Lower lobe of right lung (tissue), 2 donors: Measurements from ENCODE around the gene RAB3A. TPM values are rescaled to one million over a fixed set of nuclear protein-coding genes. Genes with fewer than 3 reads are reported as not detected.
A peak's percentile ranks its signal among the peaks of the same experiment; 100 is the strongest.

Source experiments
- ATAC-seq, 2 donors: fragments of 200-7000 bp; cut with Tn5 transposase; one replicate each; pipeline ENCODE4 v1.9.1; 2020 to 2022; ENCODE audit warnings: mild to moderate bottlenecking in 2 of 2, moderate library complexity in 2 of 2
- DNase-seq: peaks from one replicate; pipeline ENCODE4 v3.0.0-alpha.2; 2020
- H3K27ac ChIP-seq: fragments of 200-600 bp; one replicate; pipeline ENCODE4 v1.8.0; 2022
- H3K27me3 ChIP-seq: fragments of 200-600 bp; one replicate; pipeline ENCODE4 v1.8.0; 2022; ENCODE audit warnings: low read depth
- H3K36me3 ChIP-seq: fragments of 200-600 bp; one replicate; pipeline ENCODE4 v1.8.0; 2022; ENCODE audit warnings: mild to moderate bottlenecking
- H3K4me1 ChIP-seq: fragments of 200-600 bp; one replicate; pipeline ENCODE4 v1.8.0; 2022
- H3K4me3 ChIP-seq: fragments of 200-600 bp; one replicate; pipeline ENCODE4 v1.8.0; 2022; ENCODE audit warnings: mild to moderate bottlenecking
- H3K9me3 ChIP-seq: fragments of 200-600 bp; one replicate; pipeline ENCODE4 v1.8.0; 2022
- CTCF ChIP-seq: fragments of 200-600 bp; IDR thresholded peaks from one replicate; pipeline ENCODE4 v1.8.0; 2022; ENCODE audit warnings: antibody characterized with exemption, mild to moderate bottlenecking
- intact Hi-C: fragments of 100-400 bp; cut with DNase I; formaldehyde crosslinking; loops from one replicate; pipeline ENCODE4 v1.11.0; 2022
- total RNA-seq: library from RNA; stranded (reverse); fragmentation: NEBNext Ultra II Directional; extraction: Animal tissue kit (Norgen Biotek cat#: 25700); gene quantifications from one replicate; pipeline ENCODE4 v1.2.1, GENCODE V29; 2021
- donor health status: DM: no; HTN: yes; CAD: no; lungs with severe emphysema.

RAB3A gene
- total RNA-seq, 1 donor from 2014 or later: 2.7 TPM

- intact Hi-C loops: no loop called here
- peaks cover 25% of the 10 kb centered on the region for H3K4me1 ChIP-seq
- no peak for TF ChIP-seq CTCF
- peak overlapping the region; percentile 55 for H3K4me3 ChIP-seq
- H3K27me3 ChIP-seq: peaks cover 34% of the 10 kb centered on the region
- peak overlapping the region; percentile 32 for H3K27ac ChIP-seq
- peak; percentile 38 to 45 for ATAC-seq
- DNase-seq: peak; percentile 70
- H3K9me3 ChIP-seq: no peaks in the 10 kb centered on the region
- H3K36me3 ChIP-seq: no peaks in the 10 kb centered on the region
Observed at GRCh38 chr19:18223860-18224524, 20.1 kb upstream of the RAB3A start.

- Histone ChIP-seq H3K9me3 (no peaks in the 10 kb centered on the region), H3K27me3 (peaks cover 24% of the 10 kb centered on the region), H3K4me3 (no peak overlapping the region), H3K4me1 (peaks cover 25% of the 10 kb centered on the region), H3K36me3 (no peaks in the 10 kb centered on the region), H3K27ac (no peak overlapping the region)
- DNase-seq (no peak), ATAC-seq (no peak)
- intact Hi-C loops: no loop called here
- TF ChIP-seq CTCF: no peak
Observed at GRCh38 chr19:18221815-18222725, 18.2 kb upstream of the RAB3A start.

GRCh38 chr19:18220632-18221275 lies 16.9 kb upstream of the RAB3A start:
- DNase-seq: no peak
- TF ChIP-seq CTCF: no peak
- H3K9me3 ChIP-seq: no peaks in the 10 kb centered on the region
- H3K36me3 ChIP-seq: no peaks in the 10 kb centered on the region
- ATAC-seq: no peak
- intact Hi-C loops: no loop called here
- no peak overlapping the region for H3K4me3 ChIP-seq
- H3K27ac ChIP-seq: no peak overlapping the region
- H3K27me3 ChIP-seq: peaks cover 11% of the 10 kb centered on the region
- peaks cover 18% of the 10 kb centered on the region for H3K4me1 ChIP-seq

GRCh38 chr19:18219911-18220631 lies 16.2 kb upstream of the RAB3A start:
- ATAC-seq (no peak), DNase-seq (no peak)
- Histone ChIP-seq H3K4me3 (no peak overlapping the region), H3K4me1 (peaks cover 11% of the 10 kb centered on the region), H3K9me3 (no peaks in the 10 kb centered on the region), H3K27me3 (peaks cover 4% of the 10 kb centered on the region), H3K27ac (no peak overlapping the region), H3K36me3 (no peaks in the 10 kb centered on the region)
- intact Hi-C loops: no loop called here
- no peak for TF ChIP-seq CTCF

GRCh38 chr19:18218600-18218999 lies 14.8 kb upstream of the RAB3A start:
- no peaks in the 10 kb centered on the region for H3K9me3 ChIP-seq
- H3K27ac ChIP-seq: no peak overlapping the region
- no peaks in the 10 kb centered on the region for H3K27me3 ChIP-seq

More at GRCh38 chr19:18218600-18218999, 14.8 kb upstream of the RAB3A start:
- intact Hi-C loops: no loop called here
- TF ChIP-seq CTCF: no peak
- Histone ChIP-seq H3K36me3 (no peaks in the 10 kb centered on the region), H3K4me1 (no peaks in the 10 kb centered on the region), H3K4me3 (no peak overlapping the region)
- DNase-seq (no peak), ATAC-seq (no peak)
